Stimulated activated CD8-positive, alpha-beta memory T cell treated with anti-CD3 and anti-CD28 coated beads, Interleukin-7, amount 100 ng/mL, for 4 hours (primary cell): ENCODE data around the gene ACP2.
"Not testable (repeated sequence)": the region's sequence is repeated elsewhere in the genome, so short reads cannot be mapped to it uniquely, and the experiment has no call there.

Experiments
- DNase-seq, 2 donors: peaks; one replicate each; pipeline ENCODE4 v3.0.0-alpha.2; 2020; ENCODE audit warnings: low read depth in 2 of 2

The ACP2 gene

GRCh38 chr11:47204637-47204989, 44.0 kb downstream of the ACP2 start:
- DNase-seq, result no peak

- DNase-seq, result no peak
Measured at GRCh38 chr11:47202576-47202975, 46.0 kb downstream of the ACP2 start.

GRCh38 chr11:47201015-47201414, 47.6 kb downstream of the ACP2 start:
- DNase-seq, result no peak

GRCh38 chr11:47198161-47198560, 50.5 kb downstream of the ACP2 start:
- not testable (repeated sequence) for DNase-seq

GRCh38 chr11:47192111-47192510, 56.5 kb downstream of the ACP2 start:
- no peak for DNase-seq

GRCh38 chr11:47191137-47191536, 57.5 kb downstream of the ACP2 start:
- not testable (repeated sequence) for DNase-seq
